Fibroblast of lung (primary cell): ENCODE data around the gene PTCH2. TPM values are rescaled to one million over a fixed set of nuclear protein-coding genes. Genes with fewer than 3 reads are reported as not detected.
A peak's percentile ranks its signal among the peaks of the same experiment; 100 is the strongest.

Source experiments
- DNase-seq, 2 donors: peaks; one replicate each; pipeline versions ENCODE4 v3.0.0 to v3.0.0-alpha.2; 2010; ENCODE audit warnings: low read depth in 2 of 2
- H2AFZ ChIP-seq: 2 replicates; pipeline ENCODE4 v1.5.1; 2012; ENCODE audit warnings: low read length, control low read depth, inconsistent platforms
- H3K27ac ChIP-seq: 2 replicates; pipeline ENCODE4 v1.5.1; 2011; ENCODE audit warnings: low read length, control low read depth; ENCODE audit not compliant: insufficient read depth
- H3K27me3 ChIP-seq: 2 replicates; pipeline ENCODE4 v1.5.1; 2011; ENCODE audit warnings: mild to moderate bottlenecking, low read length; ENCODE audit not compliant: control insufficient read depth, insufficient read depth
- H3K36me3 ChIP-seq: 2 replicates; pipeline ENCODE4 v1.5.1; 2011; ENCODE audit warnings: low read length; ENCODE audit not compliant: control insufficient read depth, insufficient read depth
- H3K4me1 ChIP-seq: 2 replicates; pipeline ENCODE4 v1.5.1; 2011; ENCODE audit warnings: low read length; ENCODE audit not compliant: control insufficient read depth, insufficient read depth; ENCODE audit errors: extremely low read depth
- H3K4me2 ChIP-seq: 2 replicates; pipeline ENCODE4 v1.5.1; 2011; ENCODE audit warnings: low read length, control low read depth; ENCODE audit not compliant: insufficient read depth; ENCODE audit errors: extremely low read depth
- H3K4me3 ChIP-seq, 4 experiments: fragments of 200-600 bp in 1 of 4; sonication (generic) in 1 of 4; replicated peaks in 1 of 4; 2 replicates each; pipeline ENCODE4 v1.5.1; 2011 to 2016; ENCODE audit warnings: low read length in 4 of 4, low read depth in 3 of 4, mild to moderate bottlenecking in 3 of 4, control low read depth in 2 of 4, inconsistent platforms in 1 of 4, mixed read lengths in 1 of 4; ENCODE audit not compliant: insufficient read depth in 1 of 4; ENCODE audit errors: control extremely low read depth in 1 of 4
- H3K79me2 ChIP-seq: 2 replicates; pipeline ENCODE4 v1.5.1; 2012; ENCODE audit warnings: mild to moderate bottlenecking, low read length, inconsistent platforms; ENCODE audit not compliant: control insufficient read depth, insufficient read depth
- H3K9ac ChIP-seq: 2 replicates; pipeline ENCODE4 v1.5.1; 2011; ENCODE audit warnings: mild to moderate bottlenecking, low read length, control low read depth; ENCODE audit not compliant: insufficient read depth
- H3K9me3 ChIP-seq: 2 replicates; pipeline ENCODE4 v1.5.1; 2012; ENCODE audit warnings: low read depth, low read length; ENCODE audit not compliant: control insufficient read depth, insufficient read depth
- H4K20me1 ChIP-seq: 2 replicates; pipeline ENCODE4 v1.5.1; 2011; ENCODE audit warnings: low read length; ENCODE audit not compliant: control insufficient read depth, insufficient read depth; ENCODE audit errors: extremely low read depth
- CTCF ChIP-seq, 2 donors: IDR thresholded peaks in 1 of 2; conservative IDR thresholded peaks in 1 of 2; 1 replicate in 1 of 2; 2 replicates in 1 of 2; pipeline ENCODE4 v1.5.1; 2011 to 2012; ENCODE audit warnings: low read length in 2 of 2, control low read depth in 1 of 2, inconsistent platforms in 1 of 2, low read depth in 1 of 2, mild to moderate bottlenecking in 1 of 2
- EZH2 ChIP-seq: IDR thresholded peaks from 2 replicates; pipeline ENCODE4 v1.5.1; 2012; ENCODE audit warnings: low read length, control low read depth, mild to moderate bottlenecking; ENCODE audit errors: missing control alignments
- polyA plus RNA-seq, 2 donors: library from polyadenylated mRNA; depleted of rRNA in 1 of 2; stranded (reverse) in 1 of 2; unstranded in 1 of 2; fragments of >200 nt; gene quantifications; 2 replicates each; pipeline ENCODE4 v1.2.1, GENCODE V29; 2011 to 2012; ENCODE audit warnings: missing spikeins in 1 of 2
- total RNA-seq: library from RNA; depleted of rRNA; stranded (reverse); fragments of >200 nt; gene quantifications from 2 replicates; pipeline ENCODE4 v1.2.1, GENCODE V29; 2014

The PTCH2 gene
- total and polyA plus RNA-seq, 2 donors (not counting 1 experiment from before 2014, with no cell fraction given): 0.15 to 0.50 TPM

- Histone ChIP-seq H3K4me1 (peaks cover 7% of the 10 kb centered on the region), H3K36me3 (peaks cover 1% of the 10 kb centered on the region), H4K20me1 (no peaks in the 10 kb centered on the region), H2AFZ (peak overlapping the region; percentile 99), H3K79me2 (no peaks in the 10 kb centered on the region), H3K4me3 (peak overlapping the region; percentile 30 to 66 (median 58)), H3K4me2 (peak overlapping the region; percentile 99), H3K9me3 (no peaks in the 10 kb centered on the region), H3K27me3 (no peaks in the 10 kb centered on the region), H3K27ac (peak overlapping the region; percentile 100), H3K9ac (peak overlapping the region; percentile 97)
- DNase-seq: peak; percentile 96 to 97
- TF ChIP-seq EZH2 (no peak), CTCF (conservative IDR thresholded peaks at IDR 0.05 in 1 of 2, IDR thresholded peaks at IDR 0.05 in 1 of 2; ENCODE audit: low read depth in 1 of 2, low read length in 2 of 2) (no peak)
These were observed 23.3 kb downstream of the PTCH2 start for GRCh38 chr1:44819608-44820327.

GRCh38 chr1:44819196-44819607, 23.9 kb downstream of the PTCH2 start:
- H3K9ac ChIP-seq: peak overlapping the region; percentile 4
- no peak for DNase-seq
- H3K4me3 ChIP-seq: peak overlapping the region in 2 of 4 experiments; percentile 63 to 66
- TF ChIP-seq EZH2: no peak
- no peak for TF ChIP-seq CTCF (conservative IDR thresholded peaks at IDR 0.05 in 1 of 2, IDR thresholded peaks at IDR 0.05 in 1 of 2; ENCODE audit: low read depth in 1 of 2, low read length in 2 of 2)
- peaks cover 7% of the 10 kb centered on the region for H3K4me1 ChIP-seq
- no peak overlapping the region for H2AFZ ChIP-seq
- H3K79me2 ChIP-seq: no peaks in the 10 kb centered on the region
- no peaks in the 10 kb centered on the region for H4K20me1 ChIP-seq
- H3K27me3 ChIP-seq: no peaks in the 10 kb centered on the region
- H3K27ac ChIP-seq: peak overlapping the region; percentile 100
- H3K9me3 ChIP-seq: no peaks in the 10 kb centered on the region
- peaks cover 1% of the 10 kb centered on the region for H3K36me3 ChIP-seq
- peak overlapping the region; percentile 6 for H3K4me2 ChIP-seq

- no peaks in the 10 kb centered on the region for H3K79me2 ChIP-seq
- TF ChIP-seq CTCF (conservative IDR thresholded peaks at IDR 0.05 in 1 of 2, IDR thresholded peaks at IDR 0.05 in 1 of 2; ENCODE audit: low read depth in 1 of 2, low read length in 2 of 2): no peak
- TF ChIP-seq EZH2: no peak
- H3K4me1 ChIP-seq: peaks cover 7% of the 10 kb centered on the region
- no peaks in the 10 kb centered on the region for H3K27me3 ChIP-seq
- H3K36me3 ChIP-seq: peaks cover 8% of the 10 kb centered on the region
- no peak overlapping the region for H3K4me3 ChIP-seq
- no peak for DNase-seq
- H3K27ac ChIP-seq: no peak overlapping the region
- no peaks in the 10 kb centered on the region for H3K9me3 ChIP-seq
- H4K20me1 ChIP-seq: no peaks in the 10 kb centered on the region
- H3K4me2 ChIP-seq: no peak overlapping the region
- H3K9ac ChIP-seq: no peak overlapping the region
- no peak overlapping the region for H2AFZ ChIP-seq
These were observed 25.1 kb downstream of the PTCH2 start for GRCh38 chr1:44817771-44818495.
